GM19324 (cell line): ENCODE data around the gene PAN3.

ENCODE experiments used
- ATAC-seq: cut with Tn5 transposase; IDR thresholded peaks from one replicate; pipeline ENCODE4 v1.9.1; 2021; ENCODE audit warnings: mild to moderate bottlenecking, moderate library complexity; ENCODE audit not compliant: unreplicated experiment, low FRiP score

PAN3 gene

GRCh38 chr13:28218679-28219078 is 80.3 kb downstream of the PAN3 start:
- no peak for ATAC-seq

GRCh38 chr13:28219408-28220099 is 81.2 kb downstream of the PAN3 start:
- no peak for ATAC-seq

- no peak for ATAC-seq
Observed at GRCh38 chr13:28220166-28220565, 81.8 kb downstream of the PAN3 start.

- no peak for ATAC-seq
Observed at GRCh38 chr13:28229522-28230411, 91.4 kb downstream of the PAN3 start.

- no peak for ATAC-seq
Observed at GRCh38 chr13:28231642-28232041, 93.3 kb downstream of the PAN3 start.

- ATAC-seq: no peak
Observed at GRCh38 chr13:28237944-28238343, 99.6 kb downstream of the PAN3 start.

GRCh38 chr13:28239374-28239773 is 101.0 kb downstream of the PAN3 start:
- no peak for ATAC-seq

GRCh38 chr13:28245465-28245864 is 107.1 kb downstream of the PAN3 start:
- ATAC-seq: no peak

GRCh38 chr13:28246891-28247290 is 108.5 kb downstream of the PAN3 start:
- ATAC-seq: no peak

- no peak for ATAC-seq
Observed at GRCh38 chr13:28248080-28248479, 109.7 kb downstream of the PAN3 start.

- no peak for ATAC-seq
Observed at GRCh38 chr13:28250542-28250941, 112.2 kb downstream of the PAN3 start.

- no peak for ATAC-seq
Observed at GRCh38 chr13:28251466-28251865, 113.1 kb downstream of the PAN3 start.

- no peak for ATAC-seq
Observed at GRCh38 chr13:28252547-28252946, 114.2 kb downstream of the PAN3 start.

GRCh38 chr13:28257305-28257704 is 119.0 kb downstream of the PAN3 start:
- no peak for ATAC-seq

- no peak for ATAC-seq
Observed at GRCh38 chr13:28258417-28258816, 120.1 kb downstream of the PAN3 start.

- ATAC-seq: no peak
Observed at GRCh38 chr13:28267497-28267896, 129.2 kb downstream of the PAN3 start.

GRCh38 chr13:28268800-28269223 is 130.5 kb downstream of the PAN3 start:
- ATAC-seq: peak; percentile 95

- ATAC-seq: no peak
Observed at GRCh38 chr13:28271056-28271840, 132.9 kb downstream of the PAN3 start.

- ATAC-seq: no peak
Observed at GRCh38 chr13:28273919-28274318, 135.6 kb downstream of the PAN3 start.

GRCh38 chr13:28282451-28282850 is 144.1 kb downstream of the PAN3 start:
- ATAC-seq: no peak

GRCh38 chr13:28283600-28283999 is 145.3 kb downstream of the PAN3 start:
- no peak for ATAC-seq
